Measurements from ENCODE around the gene RHOT2. TPM values are rescaled to one million over a fixed set of nuclear protein-coding genes. Genes with fewer than 3 reads are reported as not detected.

The RHOT2 gene
- total and polyA plus RNA-seq, 2 experiments from 2014 or later = 129 to 163 TPM

DNA sequence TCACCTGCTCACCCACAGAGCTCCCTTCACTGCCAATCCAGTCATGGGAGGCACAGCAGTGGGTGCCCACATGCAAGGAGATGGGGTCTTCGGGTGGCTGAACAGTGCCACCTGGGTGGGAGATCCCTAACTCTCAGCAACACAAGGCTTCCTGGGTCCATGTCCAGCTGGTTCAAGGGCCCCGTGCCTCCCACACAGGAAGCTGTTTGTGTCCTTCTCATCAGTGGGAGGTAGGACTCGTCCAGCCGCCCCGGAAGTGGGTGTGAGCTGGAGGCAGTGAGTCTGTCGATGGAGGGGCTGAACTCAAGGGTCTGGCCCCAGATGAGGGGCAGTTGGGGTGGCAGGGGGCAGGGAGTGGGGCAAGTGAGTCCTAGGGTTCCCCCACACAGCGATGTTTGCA is 36.1 kb downstream of the RHOT2 start (continued):
- TF ChIP-seq EZH2phosphoT487 (IDR thresholded peaks at IDR 0.05; ENCODE audit: unreplicated experiment) (no peak), NANOG (IDR thresholded peaks at IDR 0.05; ENCODE audit: borderline replicate concordance) (no peak), CREB1 (CRISPR knock-in tag; IDR thresholded peaks at IDR 0.05; ENCODE audit: low read depth) (no peak), STAT1 (IDR thresholded peaks at IDR 0.05; ENCODE audit: unreplicated experiment) (no peak), JUNB (IDR thresholded peaks at IDR 0.05; ENCODE audit: unreplicated experiment) (no peak), EZH2 (IDR thresholded peaks at IDR 0.05; ENCODE audit: low read depth, unreplicated experiment) (no peak)
- TF ChIP-seq, protein P1, sequence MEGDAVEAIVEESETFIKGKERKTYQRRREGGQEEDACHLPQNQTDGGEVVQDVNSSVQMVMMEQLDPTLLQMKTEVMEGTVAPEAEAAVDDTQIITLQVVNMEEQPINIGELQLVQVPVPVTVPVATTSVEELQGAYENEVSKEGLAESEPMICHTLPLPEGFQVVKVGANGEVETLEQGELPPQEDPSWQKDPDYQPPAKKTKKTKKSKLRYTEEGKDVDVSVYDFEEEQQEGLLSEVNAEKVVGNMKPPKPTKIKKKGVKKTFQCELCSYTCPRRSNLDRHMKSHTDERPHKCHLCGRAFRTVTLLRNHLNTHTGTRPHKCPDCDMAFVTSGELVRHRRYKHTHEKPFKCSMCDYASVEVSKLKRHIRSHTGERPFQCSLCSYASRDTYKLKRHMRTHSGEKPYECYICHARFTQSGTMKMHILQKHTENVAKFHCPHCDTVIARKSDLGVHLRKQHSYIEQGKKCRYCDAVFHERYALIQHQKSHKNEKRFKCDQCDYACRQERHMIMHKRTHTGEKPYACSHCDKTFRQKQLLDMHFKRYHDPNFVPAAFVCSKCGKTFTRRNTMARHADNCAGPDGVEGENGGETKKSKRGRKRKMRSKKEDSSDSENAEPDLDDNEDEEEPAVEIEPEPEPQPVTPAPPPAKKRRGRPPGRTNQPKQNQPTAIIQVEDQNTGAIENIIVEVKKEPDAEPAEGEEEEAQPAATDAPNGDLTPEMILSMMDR (conservative IDR thresholded peaks at IDR 0.05; ENCODE audit: low read depth in 2 of 2) = no peak

DNA sequence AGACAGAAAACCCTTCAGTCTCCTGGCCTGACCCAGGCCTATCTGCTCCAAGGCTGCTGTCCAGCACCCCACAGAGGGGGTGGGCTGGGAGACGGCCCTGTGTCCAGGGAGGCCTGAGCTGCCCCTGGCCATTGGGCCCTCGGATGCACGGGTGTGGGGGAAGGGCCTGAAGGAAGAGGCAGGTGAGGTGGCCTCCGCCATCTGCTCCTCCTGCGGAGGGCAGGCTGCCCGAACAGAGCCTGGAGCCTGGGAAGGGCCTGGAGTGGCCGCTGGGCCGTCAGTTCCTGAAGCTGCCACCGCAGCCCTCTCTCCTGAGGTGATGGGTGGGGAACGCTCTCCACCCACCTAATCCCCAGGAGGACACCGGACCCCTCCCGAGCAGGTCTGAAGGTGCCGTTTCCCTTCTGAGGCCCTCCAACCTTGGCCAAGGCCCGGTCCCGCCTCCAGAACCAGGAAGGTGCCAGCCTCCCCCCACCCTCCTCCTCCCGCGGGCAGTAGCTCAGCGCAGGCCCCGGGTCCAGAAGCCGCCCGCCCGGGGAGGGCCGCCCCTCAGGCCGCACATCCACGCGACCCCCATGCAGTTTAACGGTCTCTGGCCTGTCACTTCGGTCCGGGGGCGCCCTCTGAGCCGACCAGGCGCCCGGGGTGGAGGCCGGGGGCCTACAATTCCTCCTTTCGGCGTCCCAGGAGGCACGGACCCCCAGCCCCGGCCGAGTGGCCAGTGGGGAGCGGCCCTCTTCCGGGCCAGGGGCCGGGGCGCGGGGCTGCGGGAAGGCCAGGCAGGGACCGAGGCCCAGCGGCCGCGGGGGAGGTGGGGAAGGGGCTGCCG is 36.8 kb downstream of the RHOT2 start:
- no peak overlapping the region for H3K27ac Mint-ChIP-seq
- H3K27me3 Mint-ChIP-seq (ENCODE audit: insufficient read depth, low read depth, poor library complexity) = peaks cover 79% of the 10 kb centered on the region
- H3K36me3 ChIP-seq (ENCODE audit: insufficient read depth) = no peaks in the 10 kb centered on the region
- no peaks in the 10 kb centered on the region for H3K4me1 Mint-ChIP-seq
- no peaks in the 10 kb centered on the region for H3K4me1 ChIP-seq (ENCODE audit: insufficient read depth)
- H3F3A ChIP-seq (replicated peaks; ENCODE audit: low read depth) = 0 out of 2 replicates have a peak, but pooled peaks cover 6% of the 10 kb centered on the region
- H3K4me2 ChIP-seq = peak overlapping the region; percentile 80
- H3K79me2 ChIP-seq (replicated peaks; ENCODE audit: insufficient read depth) = no peaks in the 10 kb centered on the region
- TF ChIP-seq JUNB (IDR thresholded peaks at IDR 0.05; ENCODE audit: unreplicated experiment) (no peak), EZH2 (IDR thresholded peaks at IDR 0.05; ENCODE audit: low read depth, unreplicated experiment) (peak; percentile 63), ZNF114 (CRISPR knock-in tag; IDR thresholded peaks at IDR 0.05) (no peak), STAT1 (IDR thresholded peaks at IDR 0.05; ENCODE audit: unreplicated experiment) (no peak), EZH2phosphoT487 (IDR thresholded peaks at IDR 0.05; ENCODE audit: unreplicated experiment) (no peak)
- TF ChIP-seq, protein P2, sequence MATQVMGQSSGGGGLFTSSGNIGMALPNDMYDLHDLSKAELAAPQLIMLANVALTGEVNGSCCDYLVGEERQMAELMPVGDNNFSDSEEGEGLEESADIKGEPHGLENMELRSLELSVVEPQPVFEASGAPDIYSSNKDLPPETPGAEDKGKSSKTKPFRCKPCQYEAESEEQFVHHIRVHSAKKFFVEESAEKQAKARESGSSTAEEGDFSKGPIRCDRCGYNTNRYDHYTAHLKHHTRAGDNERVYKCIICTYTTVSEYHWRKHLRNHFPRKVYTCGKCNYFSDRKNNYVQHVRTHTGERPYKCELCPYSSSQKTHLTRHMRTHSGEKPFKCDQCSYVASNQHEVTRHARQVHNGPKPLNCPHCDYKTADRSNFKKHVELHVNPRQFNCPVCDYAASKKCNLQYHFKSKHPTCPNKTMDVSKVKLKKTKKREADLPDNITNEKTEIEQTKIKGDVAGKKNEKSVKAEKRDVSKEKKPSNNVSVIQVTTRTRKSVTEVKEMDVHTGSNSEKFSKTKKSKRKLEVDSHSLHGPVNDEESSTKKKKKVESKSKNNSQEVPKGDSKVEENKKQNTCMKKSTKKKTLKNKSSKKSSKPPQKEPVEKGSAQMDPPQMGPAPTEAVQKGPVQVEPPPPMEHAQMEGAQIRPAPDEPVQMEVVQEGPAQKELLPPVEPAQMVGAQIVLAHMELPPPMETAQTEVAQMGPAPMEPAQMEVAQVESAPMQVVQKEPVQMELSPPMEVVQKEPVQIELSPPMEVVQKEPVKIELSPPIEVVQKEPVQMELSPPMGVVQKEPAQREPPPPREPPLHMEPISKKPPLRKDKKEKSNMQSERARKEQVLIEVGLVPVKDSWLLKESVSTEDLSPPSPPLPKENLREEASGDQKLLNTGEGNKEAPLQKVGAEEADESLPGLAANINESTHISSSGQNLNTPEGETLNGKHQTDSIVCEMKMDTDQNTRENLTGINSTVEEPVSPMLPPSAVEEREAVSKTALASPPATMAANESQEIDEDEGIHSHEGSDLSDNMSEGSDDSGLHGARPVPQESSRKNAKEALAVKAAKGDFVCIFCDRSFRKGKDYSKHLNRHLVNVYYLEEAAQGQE (IDR thresholded peaks at IDR 0.05; ENCODE audit: unreplicated experiment) = peak; percentile 48
- TF ChIP-seq, protein P3, sequence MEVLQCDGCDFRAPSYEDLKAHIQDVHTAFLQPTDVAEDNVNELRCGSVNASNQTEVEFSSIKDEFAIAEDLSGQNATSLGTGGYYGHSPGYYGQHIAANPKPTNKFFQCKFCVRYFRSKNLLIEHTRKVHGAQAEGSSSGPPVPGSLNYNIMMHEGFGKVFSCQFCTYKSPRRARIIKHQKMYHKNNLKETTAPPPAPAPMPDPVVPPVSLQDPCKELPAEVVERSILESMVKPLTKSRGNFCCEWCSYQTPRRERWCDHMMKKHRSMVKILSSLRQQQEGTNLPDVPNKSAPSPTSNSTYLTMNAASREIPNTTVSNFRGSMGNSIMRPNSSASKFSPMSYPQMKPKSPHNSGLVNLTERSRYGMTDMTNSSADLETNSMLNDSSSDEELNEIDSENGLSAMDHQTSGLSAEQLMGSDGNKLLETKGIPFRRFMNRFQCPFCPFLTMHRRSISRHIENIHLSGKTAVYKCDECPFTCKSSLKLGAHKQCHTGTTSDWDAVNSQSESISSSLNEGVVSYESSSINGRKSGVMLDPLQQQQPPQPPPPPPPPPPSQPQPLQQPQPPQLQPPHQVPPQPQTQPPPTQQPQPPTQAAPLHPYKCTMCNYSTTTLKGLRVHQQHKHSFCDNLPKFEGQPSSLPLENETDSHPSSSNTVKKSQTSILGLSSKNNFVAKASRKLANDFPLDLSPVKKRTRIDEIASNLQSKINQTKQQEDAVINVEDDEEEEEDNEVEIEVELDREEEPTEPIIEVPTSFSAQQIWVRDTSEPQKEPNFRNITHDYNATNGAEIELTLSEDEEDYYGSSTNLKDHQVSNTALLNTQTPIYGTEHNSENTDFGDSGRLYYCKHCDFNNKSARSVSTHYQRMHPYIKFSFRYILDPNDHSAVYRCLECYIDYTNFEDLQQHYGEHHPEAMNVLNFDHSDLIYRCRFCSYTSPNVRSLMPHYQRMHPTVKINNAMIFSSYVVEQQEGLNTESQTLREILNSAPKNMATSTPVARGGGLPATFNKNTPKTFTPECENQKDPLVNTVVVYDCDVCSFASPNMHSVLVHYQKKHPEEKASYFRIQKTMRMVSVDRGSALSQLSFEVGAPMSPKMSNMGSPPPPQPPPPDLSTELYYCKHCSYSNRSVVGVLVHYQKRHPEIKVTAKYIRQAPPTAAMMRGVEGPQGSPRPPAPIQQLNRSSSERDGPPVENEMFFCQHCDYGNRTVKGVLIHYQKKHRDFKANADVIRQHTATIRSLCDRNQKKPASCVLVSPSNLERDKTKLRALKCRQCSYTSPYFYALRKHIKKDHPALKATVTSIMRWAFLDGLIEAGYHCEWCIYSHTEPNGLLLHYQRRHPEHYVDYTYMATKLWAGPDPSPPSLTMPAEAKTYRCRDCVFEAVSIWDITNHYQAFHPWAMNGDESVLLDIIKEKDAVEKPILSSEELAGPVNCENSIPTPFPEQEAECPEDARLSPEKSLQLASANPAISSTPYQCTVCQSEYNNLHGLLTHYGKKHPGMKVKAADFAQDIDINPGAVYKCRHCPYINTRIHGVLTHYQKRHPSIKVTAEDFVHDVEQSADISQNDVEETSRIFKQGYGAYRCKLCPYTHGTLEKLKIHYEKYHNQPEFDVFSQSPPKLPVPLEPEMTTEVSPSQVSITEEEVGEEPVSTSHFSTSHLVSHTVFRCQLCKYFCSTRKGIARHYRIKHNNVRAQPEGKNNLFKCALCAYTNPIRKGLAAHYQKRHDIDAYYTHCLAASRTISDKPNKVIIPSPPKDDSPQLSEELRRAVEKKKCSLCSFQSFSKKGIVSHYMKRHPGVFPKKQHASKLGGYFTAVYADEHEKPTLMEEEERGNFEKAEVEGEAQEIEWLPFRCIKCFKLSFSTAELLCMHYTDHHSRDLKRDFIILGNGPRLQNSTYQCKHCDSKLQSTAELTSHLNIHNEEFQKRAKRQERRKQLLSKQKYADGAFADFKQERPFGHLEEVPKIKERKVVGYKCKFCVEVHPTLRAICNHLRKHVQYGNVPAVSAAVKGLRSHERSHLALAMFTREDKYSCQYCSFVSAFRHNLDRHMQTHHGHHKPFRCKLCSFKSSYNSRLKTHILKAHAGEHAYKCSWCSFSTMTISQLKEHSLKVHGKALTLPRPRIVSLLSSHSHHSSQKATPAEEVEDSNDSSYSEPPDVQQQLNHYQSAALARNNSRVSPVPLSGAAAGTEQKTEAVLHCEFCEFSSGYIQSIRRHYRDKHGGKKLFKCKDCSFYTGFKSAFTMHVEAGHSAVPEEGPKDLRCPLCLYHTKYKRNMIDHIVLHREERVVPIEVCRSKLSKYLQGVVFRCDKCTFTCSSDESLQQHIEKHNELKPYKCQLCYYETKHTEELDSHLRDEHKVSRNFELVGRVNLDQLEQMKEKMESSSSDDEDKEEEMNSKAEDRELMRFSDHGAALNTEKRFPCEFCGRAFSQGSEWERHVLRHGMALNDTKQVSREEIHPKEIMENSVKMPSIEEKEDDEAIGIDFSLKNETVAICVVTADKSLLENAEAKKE (CRISPR knock-in tag; IDR thresholded peaks at IDR 0.05) = no peak
- peak overlapping the region; percentile 57 for H3K4me3 ChIP-seq
- H3K36me3 Mint-ChIP-seq (ENCODE audit: low read depth) = no peaks in the 10 kb centered on the region
- no peak overlapping the region for H3K27ac ChIP-seq (ENCODE audit: low read depth)
- H3K9me3 Mint-ChIP-seq = no peaks in the 10 kb centered on the region; the same call in 2 of the 3 replicates
- H4K20me1 ChIP-seq (replicated peaks; ENCODE audit: insufficient read depth) = no peaks in the 10 kb centered on the region; the same call in 1 of the 2 replicates
- H3K27me3 ChIP-seq (ENCODE audit: insufficient read depth) = peaks cover 92% of the 10 kb centered on the region
- peak overlapping the region; percentile 48; the same call in 2 of the 3 replicates for H3K4me3 Mint-ChIP-seq
- H2AFZ ChIP-seq = no peak overlapping the region
- H3K9me2 ChIP-seq (ENCODE audit: insufficient read depth) = no peaks in the 10 kb centered on the region
- peak; percentile 2; the same call in 1 of the 3 replicates for ATAC-seq
- DNase-seq (ENCODE audit: low spot score) = no peak
